HG03442 (cell line): ENCODE results near the gene ZNF668.
A peak's percentile ranks its signal among the peaks of the same experiment; 100 is the strongest.
"Not testable (repeated sequence)": the region's sequence is repeated elsewhere in the genome, so short reads cannot be mapped to it uniquely, and the experiment has no call there.

Source experiments
- ATAC-seq: cut with Tn5 transposase; IDR thresholded peaks from one replicate; pipeline ENCODE4 v1.9.1; 2021; ENCODE audit warnings: mild to moderate bottlenecking, moderate library complexity; ENCODE audit not compliant: unreplicated experiment

The ZNF668 gene

GRCh38 chr16:31061126-31061812, 12.8 kb downstream of the ZNF668 start:
- no peak for ATAC-seq

- ATAC-seq = no peak
Measured at GRCh38 chr16:31055613-31056012, 18.4 kb downstream of the ZNF668 start.

DNA sequence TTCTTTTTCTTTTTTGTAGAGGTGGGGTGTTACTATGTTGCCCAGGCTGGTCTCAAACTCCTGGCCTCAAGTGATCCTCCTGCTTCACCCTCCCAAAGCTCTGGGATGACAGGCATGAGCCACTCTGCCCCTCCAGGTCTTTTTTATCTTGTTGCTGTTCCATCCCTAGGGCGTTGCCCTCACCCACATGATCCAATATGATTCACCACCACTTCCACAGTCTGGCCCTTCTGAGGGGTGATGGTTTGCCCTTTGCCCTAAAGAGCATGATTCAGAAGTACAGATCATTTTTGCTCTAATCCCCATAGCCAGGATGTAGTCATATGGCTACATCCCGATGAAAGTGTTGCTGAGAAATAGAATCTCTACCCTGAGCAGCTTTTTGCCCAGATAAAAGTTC, 21.9 kb downstream of the ZNF668 start:
- no peak for ATAC-seq

- no peak for ATAC-seq
Measured at GRCh38 chr16:31050280-31051030, 23.6 kb downstream of the ZNF668 start.

- ATAC-seq = no peak
Measured at GRCh38 chr16:31043898-31044481, 30.1 kb downstream of the ZNF668 start.

- no peak for ATAC-seq
Measured at GRCh38 chr16:31043352-31043751, 30.7 kb downstream of the ZNF668 start.

DNA sequence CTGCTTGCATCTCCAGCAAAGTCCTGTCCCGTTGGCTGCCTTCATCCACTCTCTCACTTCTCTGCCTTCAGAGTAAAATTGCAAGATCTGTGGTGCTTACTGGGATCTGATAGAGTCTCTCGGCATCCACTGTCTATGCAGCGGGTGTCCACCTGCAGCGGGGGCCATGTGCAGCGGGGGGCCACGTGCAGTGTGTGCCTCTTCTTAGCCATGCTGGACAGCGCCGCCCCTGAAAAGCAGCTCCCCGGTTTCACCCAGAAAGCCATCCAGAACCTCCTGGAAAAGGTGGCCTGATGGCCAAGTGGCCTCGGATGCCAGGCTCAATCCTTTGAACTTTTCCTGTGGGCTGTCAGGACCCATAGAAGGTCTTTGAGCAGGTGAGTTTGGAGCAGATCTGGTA, 31.2 kb downstream of the ZNF668 start:
- no peak for ATAC-seq

GRCh38 chr16:31038993-31039392, 35.0 kb downstream of the ZNF668 start:
- no peak for ATAC-seq

DNA sequence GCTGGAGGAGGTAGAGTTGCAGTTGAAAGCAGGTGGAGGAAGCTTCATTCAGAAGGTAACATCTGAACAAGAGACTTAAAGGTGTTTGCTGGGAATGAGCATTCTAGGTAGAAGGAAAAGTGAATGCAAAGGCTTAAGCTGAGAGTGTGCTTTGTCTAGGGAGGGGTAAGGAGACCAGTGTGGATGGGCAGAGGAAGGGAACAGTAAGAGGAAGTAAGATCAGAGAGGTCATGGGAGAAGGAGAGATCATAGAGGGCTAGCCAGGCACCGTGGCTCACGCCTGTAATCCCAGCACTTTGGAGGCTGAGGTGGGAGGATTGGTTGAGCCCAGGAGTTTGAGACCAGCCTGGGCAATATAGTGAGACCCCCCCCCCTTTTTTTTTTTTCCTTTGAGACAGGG, 37.3 kb downstream of the ZNF668 start:
- no peak for ATAC-seq

DNA sequence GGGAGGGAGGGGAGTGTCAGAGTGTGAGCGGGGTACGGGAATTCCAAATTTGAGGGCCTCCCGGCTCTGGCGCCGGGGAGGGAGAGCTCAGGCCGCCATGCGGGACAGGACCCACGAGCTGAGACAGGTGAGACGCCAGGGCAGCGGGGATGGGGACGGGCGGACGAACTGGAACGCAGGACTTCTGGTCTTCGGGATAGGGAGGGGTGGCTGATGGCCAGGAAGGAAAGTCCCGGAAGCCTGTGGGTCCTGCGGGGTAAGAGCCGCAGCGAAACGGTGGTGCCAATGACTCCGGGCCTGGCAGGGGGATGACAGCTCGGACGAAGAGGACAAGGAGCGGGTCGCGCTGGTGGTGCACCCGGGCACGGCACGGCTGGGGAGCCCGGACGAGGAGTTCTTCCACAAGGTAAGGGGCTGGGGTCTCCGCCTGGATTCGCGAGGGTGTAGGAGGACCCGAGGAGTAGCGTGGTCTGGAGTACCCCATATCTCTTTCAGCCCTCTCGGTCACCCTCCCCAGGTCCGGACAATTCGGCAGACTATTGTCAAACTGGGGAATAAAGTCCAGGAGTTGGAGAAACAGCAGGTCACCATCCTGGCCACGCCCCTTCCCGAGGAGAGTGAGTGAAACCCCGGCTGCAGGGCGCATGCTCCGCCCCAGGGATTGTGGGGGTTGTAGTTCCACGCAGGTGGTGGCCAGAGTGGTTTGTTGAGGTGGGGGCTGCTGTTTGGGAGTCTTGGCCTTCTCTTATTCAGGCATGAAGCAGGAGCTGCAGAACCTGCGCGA, 40.1 kb downstream of the ZNF668 start:
- peak; percentile 33 for ATAC-seq

- ATAC-seq = peak; percentile 78
Measured at GRCh38 chr16:31032736-31033708, 41.0 kb downstream of the ZNF668 start, which contains the start of gene STX4. Gene STX4, plus strand, starts transcription at chr16:31033558. Its CDS starts 248 bp downstream, at chr16:31033806.

- ATAC-seq = no peak
Measured at GRCh38 chr16:31031276-31031675, 42.8 kb downstream of the ZNF668 start.

GRCh38 chr16:31029272-31029671, 44.8 kb downstream of the ZNF668 start:
- no peak for ATAC-seq

GRCh38 chr16:31025339-31025738, 48.7 kb downstream of the ZNF668 start:
- ATAC-seq = no peak

GRCh38 chr16:31023627-31024226, 50.3 kb downstream of the ZNF668 start:
- ATAC-seq = no peak

- ATAC-seq = no peak
Measured at GRCh38 chr16:31023252-31023602, 50.8 kb downstream of the ZNF668 start.

GRCh38 chr16:31022544-31023251, 51.3 kb downstream of the ZNF668 start:
- no peak for ATAC-seq

GRCh38 chr16:31020536-31020935, 53.5 kb downstream of the ZNF668 start:
- ATAC-seq = no peak

- ATAC-seq = not testable (repeated sequence)
Measured at GRCh38 chr16:31017756-31018155, 56.3 kb downstream of the ZNF668 start.
